Brain microvascular endothelial cell (primary cell): ENCODE results near the gene NME8.

ENCODE experiments used
- DNase-seq: peaks from one replicate; pipeline ENCODE4 v3.0.0-alpha.2; 2020
- H3K27ac ChIP-seq: fragments of 250-450 bp; sonication (Bioruptor Pico); 2 replicates; pipeline ENCODE4 v1.5.1; 2020; ENCODE audit warnings: mild to moderate bottlenecking, moderate library complexity
- H3K27me3 ChIP-seq: fragments of 250-450 bp; sonication (Bioruptor Pico); replicated peaks from 2 replicates; pipeline ENCODE4 v1.5.1; 2020; ENCODE audit warnings: mild to moderate bottlenecking
- H3K36me3 ChIP-seq: fragments of 250-450 bp; sonication (Bioruptor Pico); replicated peaks from 2 replicates; pipeline ENCODE4 v1.5.1; 2020; ENCODE audit warnings: mild to moderate bottlenecking
- H3K4me3 ChIP-seq: 2 replicates; pipeline ENCODE4 v1.5.1; 2011; ENCODE audit warnings: low read depth, mild to moderate bottlenecking, control low read depth, low read length, moderate library complexity
- in situ Hi-C: cut with HindIII; loops from 2 replicates; pipeline ENCODE4 v1.10.0; 2017; ENCODE audit warnings: low sequenced_read_pairs, low pct_ligation_motif_present
- TF ChIP-seq, protein P1 (sequence below): IDR thresholded peaks from 2 replicates; pipeline ENCODE4 v1.5.1; 2011; ENCODE audit warnings: low read depth, mild to moderate bottlenecking, moderate library complexity, low read length, control low read depth, inconsistent platforms; ENCODE audit errors: missing control alignments

The NME8 gene

DNA sequence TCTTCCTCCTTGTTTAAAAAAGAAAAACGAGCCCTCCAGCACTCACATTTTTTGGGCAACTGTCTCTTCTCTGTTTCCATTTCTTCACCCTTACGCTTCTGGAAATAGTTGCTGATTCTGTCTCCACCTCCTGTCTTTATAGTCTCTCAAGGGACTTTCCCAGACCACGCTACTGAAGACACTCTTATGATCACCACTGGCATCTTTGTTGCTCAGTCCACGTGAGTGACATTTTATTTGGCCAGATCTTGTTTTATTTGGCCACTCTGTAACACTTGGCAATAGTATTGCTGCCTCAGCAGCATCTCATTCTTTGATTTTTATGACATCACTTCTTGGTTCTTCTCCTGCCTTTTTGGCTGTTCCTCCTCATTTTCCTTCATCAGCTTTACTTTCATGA is 21.6 kb upstream of the NME8 start:
- Histone ChIP-seq H3K36me3 (no peaks in the 10 kb centered on the region), H3K4me3 (no peak overlapping the region), H3K27me3 (no peaks in the 10 kb centered on the region), H3K27ac (no peak overlapping the region)
- in situ Hi-C loops: no loop called here
- TF ChIP-seq, protein P1, sequence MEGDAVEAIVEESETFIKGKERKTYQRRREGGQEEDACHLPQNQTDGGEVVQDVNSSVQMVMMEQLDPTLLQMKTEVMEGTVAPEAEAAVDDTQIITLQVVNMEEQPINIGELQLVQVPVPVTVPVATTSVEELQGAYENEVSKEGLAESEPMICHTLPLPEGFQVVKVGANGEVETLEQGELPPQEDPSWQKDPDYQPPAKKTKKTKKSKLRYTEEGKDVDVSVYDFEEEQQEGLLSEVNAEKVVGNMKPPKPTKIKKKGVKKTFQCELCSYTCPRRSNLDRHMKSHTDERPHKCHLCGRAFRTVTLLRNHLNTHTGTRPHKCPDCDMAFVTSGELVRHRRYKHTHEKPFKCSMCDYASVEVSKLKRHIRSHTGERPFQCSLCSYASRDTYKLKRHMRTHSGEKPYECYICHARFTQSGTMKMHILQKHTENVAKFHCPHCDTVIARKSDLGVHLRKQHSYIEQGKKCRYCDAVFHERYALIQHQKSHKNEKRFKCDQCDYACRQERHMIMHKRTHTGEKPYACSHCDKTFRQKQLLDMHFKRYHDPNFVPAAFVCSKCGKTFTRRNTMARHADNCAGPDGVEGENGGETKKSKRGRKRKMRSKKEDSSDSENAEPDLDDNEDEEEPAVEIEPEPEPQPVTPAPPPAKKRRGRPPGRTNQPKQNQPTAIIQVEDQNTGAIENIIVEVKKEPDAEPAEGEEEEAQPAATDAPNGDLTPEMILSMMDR: no peak
- DNase-seq: no peak

DNA sequence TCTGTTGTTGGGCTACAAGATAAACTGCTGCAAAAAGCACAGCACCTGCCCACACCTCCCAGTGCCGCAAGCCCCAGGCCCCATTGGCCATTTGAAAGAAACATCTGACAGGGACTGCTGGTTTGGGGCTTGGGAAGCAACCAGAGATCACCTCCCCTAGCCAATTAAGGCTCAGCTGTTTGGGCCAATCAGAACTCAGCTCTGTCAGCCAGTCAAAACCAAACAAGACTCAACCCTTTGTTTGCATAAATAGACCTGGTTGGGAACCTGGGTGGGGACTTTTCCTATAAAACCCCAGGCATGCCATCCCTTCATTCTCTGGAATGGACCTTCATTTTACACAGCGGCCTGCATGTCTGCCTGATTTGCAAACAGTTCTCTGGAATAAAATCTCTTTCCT is 17.2 kb upstream of the NME8 start:
- in situ Hi-C loops: no loop called here
- H3K27me3 ChIP-seq: no peaks in the 10 kb centered on the region
- H3K27ac ChIP-seq: no peak overlapping the region
- H3K36me3 ChIP-seq: no peaks in the 10 kb centered on the region
- no peak for DNase-seq
- no peak overlapping the region for H3K4me3 ChIP-seq
- TF ChIP-seq, protein P1: no peak

DNA sequence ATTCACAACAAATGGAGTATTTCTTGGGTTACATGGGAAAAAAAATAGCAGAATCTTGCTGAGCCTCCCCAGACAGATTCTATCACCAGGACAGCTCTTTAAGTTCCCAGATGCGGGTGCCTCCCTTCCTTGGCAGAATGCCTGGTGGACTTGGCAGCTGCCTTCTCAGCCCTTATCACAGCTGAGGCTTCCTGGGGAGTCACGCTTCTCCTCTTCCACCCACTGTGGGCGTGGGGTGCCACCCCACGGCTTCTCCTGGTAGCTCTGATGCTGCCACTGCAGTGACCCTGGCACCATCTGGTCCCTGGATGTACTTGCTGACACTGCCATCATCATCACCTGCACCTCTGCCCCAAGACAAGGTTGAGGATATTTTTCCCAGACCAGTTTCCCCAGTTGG is 16.2 kb upstream of the NME8 start:
- in situ Hi-C loops: no loop called here
- TF ChIP-seq, protein P1: no peak
- peak; percentile 11 for DNase-seq
- Histone ChIP-seq H3K27ac (no peak overlapping the region), H3K27me3 (no peaks in the 10 kb centered on the region), H3K4me3 (no peak overlapping the region), H3K36me3 (no peaks in the 10 kb centered on the region)

DNA sequence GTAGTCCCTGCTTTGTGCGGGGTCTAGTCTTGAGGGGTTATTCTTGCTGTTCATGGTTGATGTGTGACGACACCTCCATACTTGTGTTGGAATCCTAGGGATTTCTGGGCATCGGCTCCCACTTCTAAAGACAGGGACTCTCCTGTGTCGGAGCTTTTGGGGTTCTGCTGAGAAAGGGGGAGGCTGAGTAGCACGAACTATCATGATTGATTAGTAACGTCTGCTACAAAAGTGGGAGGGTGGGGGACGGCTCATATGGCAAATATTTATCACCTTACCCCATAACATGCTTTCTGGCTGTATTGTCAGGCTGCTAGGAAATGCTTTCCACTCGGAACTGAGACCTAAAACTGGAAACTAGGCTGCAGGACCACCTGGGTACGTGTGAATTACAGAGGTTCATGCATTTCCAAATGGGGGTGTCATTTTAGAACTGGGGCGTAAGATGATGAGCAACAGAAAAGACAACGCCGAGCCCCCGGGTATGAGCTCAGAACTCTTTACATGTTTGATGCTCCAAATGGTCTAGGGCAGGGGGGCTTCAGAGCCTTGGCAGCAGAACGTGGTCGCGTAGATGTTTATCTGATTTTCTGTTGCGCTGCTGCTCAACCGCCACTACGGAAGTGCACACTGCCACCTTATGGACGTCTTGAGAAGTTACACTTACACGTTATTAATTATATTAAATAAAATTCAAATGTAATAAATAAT is 15.1 kb upstream of the NME8 start:
- in situ Hi-C loops: no loop called here
- DNase-seq: peak; percentile 1
- Histone ChIP-seq H3K36me3 (no peaks in the 10 kb centered on the region), H3K27ac (no peak overlapping the region), H3K27me3 (no peaks in the 10 kb centered on the region), H3K4me3 (no peak overlapping the region)
- TF ChIP-seq, protein P1: peak; percentile 71

DNA sequence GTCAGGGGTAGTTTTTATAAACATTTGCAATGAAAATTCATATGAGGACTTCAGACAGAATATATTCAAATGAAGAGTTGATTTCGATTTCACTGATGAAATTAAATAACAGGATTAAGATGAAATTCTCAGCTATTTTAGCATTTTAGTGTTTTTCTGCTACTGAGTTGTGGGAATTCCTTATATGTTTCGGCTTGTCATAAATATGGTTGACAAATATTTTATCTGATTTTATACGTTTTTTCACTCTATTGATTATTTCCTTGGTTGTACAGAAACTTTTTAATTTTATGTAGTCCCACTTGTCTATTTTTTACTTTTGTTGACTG is 14.6 kb upstream of the NME8 start:
- Histone ChIP-seq H3K27ac (no peak overlapping the region), H3K36me3 (no peaks in the 10 kb centered on the region), H3K4me3 (no peak overlapping the region), H3K27me3 (no peaks in the 10 kb centered on the region)
- TF ChIP-seq, protein P1: no peak
- in situ Hi-C loops: no loop called here
- no peak for DNase-seq

DNA sequence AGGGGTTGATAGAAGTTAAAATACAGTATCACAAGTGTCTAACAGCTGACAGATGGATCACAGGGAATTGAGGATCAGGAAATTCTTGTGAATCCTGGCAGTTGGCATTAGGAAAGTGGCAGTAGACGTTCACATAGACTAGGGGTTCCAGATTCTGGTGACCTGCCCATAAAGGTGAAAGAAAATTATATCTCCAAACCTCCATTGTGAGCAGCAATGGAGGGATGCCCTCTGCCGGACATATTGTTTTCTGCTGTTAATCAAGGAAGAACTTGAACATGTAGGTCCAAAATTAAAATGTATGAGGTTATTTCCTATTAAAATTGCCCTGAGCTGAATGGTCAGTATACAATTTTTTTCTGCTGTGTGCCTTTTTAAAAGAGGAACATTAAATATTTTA is 5.1 kb downstream of the NME8 start:
- H3K36me3 ChIP-seq: no peaks in the 10 kb centered on the region
- H3K4me3 ChIP-seq: no peak overlapping the region
- DNase-seq: no peak
- no peak overlapping the region for H3K27ac ChIP-seq
- H3K27me3 ChIP-seq: no peaks in the 10 kb centered on the region
- TF ChIP-seq, protein P1: no peak
- in situ Hi-C loops: no loop called here
